NOMO-1 (cell line): ENCODE data around the gene SELENOK.
"Not testable (repeated sequence)": the region's sequence is repeated elsewhere in the genome, so short reads cannot be mapped to it uniquely, and the experiment has no call there.

Source experiments
- DNase-seq, 2 experiments: peaks; one replicate each; lab custom pipeline; 2025; ENCODE audit not compliant: unreplicated experiment in 2 of 2; lab: John Stamatoyannopoulos, UW

The SELENOK gene

DNA sequence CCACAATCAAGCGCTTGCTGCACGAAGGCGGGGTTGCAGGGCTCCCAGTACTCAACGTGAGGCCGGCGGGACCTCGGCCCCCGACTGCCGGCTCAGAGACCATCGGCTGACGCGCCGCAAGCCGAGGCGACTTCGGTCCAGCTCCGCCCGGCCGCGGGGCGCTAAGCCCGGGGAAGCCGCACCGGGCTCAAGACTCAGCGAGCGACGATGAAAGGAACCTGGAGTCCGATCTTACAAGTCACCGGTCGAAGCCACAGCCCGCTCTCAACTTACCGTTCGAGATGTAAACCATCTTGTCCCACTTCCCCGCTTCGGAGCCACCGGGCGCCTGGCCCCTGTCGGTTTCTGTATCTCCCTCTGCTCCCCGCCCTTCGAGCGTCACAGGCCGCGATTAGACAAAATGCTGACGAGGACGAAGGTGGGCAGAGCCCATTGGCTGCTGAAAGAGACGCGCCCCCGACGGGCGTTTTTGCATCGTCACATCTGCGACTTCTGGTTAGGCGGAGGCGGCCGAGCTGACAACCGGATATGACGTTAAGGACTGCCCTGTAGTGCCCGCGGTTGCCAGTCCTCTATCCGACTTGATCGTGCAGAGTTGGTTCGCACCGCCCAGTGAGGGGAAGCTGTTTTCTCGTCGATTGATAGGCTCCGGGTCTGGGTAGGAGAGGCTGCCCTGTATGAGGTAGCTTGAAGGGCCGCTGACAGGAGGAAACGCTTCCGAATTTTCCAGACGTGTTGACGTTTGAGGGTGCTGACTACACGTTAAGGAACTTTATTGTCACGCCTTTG is at the start of gene SELENOK:
SELENOK (minus strand) TSS at position 363 of the 789 bp plus-strand sequence.
- DNase-seq = peak; percentile 98 to 99

DNA sequence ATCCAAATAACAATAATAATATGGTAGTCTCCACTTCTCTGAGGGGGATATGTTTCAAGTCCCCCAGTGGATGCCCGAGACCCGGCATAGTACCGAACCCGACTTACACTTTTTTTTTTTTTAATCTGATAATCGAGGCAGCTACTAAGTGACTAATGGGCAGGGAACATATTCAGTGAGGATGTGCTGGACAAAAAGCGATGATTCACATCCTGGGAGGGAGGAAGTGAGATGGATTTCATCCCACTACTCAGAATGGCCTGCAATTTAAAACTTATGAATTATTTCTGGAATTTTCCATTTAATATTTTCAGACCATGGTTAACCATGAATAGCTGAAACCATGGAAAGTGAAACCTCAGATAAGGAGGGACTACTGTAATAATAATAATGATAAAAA is 49.5 kb upstream of the SELENOK start:
- no peak for DNase-seq

DNA sequence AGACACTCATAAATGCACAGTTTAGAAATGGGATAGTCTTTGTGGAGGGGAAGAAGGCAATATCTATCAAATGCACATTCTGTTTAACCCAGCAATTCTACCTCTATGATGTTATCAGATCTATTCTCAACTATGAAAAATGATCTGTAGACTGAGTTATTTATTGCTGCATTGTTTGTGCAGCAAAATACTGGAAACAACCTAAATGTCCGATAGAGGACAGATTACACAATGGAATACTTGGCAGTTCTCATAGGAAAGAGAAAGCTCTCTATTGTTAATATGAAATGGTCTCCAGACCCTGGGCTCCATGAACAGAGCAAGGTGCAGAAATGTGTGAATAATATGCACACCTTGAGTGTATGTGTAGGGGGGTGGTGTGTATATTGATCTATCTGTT is 49.0 kb upstream of the SELENOK start:
- DNase-seq = no peak

DNA sequence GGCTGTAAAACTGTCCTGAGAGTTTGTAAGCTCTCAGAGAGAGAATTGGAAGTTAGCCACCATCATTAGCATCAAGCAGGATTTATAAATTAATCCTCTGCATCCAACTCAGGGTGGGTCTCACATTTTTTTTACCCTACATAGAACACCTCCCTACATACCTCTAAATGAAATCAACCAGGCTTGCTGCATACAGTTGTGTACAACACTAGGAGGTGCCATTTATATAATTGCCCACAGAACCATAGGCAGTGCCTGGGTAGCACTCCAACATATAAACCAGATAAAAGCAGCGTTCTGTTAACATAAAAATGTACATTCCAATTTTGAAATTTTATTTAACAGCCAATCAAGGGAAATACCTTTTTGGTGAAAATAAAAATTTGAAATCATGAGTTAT is 48.2 kb upstream of the SELENOK start:
- no peak for DNase-seq

DNA sequence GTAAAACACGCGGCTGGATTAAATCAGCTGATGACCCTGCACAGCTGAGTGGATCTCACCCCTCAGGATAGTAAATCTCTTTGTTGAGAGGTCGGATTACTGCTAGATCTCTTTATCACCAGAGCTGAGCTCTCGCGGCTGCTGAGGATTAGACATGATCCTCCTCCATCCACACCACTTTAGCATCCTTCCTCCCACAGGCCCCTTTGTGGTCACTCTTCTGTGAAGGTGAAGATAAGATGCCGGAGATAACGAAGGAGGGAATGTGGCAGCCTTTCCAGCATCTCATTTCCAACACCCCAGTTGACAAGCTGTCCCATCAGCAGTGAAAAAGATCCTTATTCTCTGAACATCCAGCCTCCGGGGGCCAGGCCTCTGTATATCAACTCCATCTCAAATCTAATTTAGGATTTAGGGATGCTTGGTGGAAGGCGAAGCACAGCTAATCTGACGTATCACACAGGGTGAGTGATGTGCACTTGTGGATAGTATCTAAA is 47.5 kb upstream of the SELENOK start:
- no peak for DNase-seq

DNA sequence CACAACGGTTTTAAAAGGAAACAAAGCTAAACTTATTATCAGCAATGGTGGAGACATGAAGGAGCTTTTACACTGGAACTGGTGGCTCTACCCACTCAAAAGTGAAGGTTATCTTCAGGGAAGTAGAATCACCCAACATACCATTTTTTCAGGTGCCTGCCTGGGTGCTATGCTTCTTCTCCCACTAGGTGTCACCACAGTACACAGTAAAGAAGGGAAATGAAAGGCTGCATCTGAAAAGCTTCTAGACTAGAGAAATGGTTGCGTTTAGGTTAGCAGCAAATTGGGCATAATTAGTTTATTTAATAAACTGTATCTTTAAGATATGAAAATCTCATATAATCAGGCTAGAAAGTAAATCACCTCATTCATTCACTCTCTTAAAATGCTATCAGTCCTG is 47.0 kb upstream of the SELENOK start:
- peak in 1 of 2 experiments; percentile 54 for DNase-seq

DNA sequence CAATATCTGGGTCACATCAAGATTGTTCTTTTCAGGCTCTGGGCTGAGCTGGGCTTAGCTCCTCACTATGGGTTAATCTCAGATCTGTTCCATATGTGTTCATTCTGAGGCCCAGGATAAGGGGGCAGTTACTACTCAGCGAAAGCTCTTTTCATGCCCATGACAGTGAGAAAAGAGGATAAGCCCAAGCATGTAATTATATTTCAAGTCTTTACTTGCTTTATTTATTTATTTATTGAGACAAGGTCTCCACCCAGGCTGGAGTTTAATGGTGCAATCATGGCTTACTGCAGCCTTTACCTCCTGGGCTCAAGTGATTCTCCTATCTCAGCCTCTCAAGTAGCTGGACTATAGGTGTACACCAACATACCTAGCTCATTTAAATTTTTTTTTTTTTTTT is 44.7 kb upstream of the SELENOK start:
- DNase-seq = no peak

DNA sequence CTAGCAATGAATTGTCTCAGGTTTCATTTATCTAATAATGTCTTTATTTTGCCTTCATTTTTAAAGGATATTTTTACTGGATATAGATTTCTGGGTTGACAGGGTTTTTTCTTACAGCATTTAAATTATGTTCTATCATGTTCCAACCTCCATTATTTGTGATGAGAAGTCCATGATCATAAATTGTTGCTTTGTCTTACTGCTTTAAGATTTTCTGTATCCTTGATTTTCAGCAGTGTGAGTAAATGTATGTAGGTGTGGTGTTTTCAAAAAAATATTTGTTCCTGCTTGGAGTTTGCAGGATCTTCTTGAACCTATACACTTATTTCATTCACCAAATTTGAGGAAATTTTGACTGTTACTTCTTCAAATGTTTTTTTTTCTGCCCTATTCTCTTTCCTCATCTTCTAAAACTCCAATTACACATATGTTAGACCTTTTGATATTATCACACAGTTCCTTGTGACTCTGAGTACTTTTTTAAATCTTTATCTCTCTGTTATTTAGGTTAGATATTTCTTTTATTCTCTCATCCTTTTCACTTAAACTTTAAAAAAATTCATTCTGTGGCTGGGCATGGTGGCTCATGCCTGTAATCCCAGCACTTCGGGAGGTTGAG is 43.7 kb upstream of the SELENOK start:
- no peak for DNase-seq

DNA sequence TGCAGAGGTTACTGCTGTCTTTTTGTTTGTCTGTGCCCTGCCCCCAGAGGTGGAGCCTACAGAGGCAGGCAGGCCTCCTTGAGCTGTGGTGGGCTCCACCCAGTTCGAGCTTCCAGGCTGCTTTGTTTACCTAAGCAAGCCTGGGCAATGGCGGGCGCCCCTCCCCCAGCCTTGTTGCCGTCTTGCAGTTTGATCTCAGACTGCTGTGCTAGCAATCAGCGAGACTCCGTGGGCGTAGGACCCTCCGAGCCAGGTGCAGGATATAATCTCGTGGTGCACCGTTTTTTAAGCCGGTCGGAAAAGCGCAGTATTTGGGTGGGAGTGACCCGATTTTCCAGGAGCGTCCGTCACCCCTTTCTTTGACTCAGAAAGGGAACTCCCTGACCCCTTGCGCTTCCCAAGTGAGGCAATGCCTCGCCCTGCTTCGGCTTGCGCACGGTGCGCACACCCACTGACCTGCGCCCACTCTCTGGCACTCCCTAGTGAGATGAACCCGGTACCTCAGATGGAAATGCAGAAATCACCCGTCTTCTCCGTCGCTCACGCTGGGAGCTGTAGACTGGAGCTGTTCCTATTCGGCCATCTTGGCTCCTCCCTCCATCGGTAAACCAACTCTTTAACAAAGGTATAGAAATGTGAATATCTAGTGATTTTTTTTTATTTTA is 35.7 kb upstream of the SELENOK start:
- not testable (repeated sequence) for DNase-seq

DNA sequence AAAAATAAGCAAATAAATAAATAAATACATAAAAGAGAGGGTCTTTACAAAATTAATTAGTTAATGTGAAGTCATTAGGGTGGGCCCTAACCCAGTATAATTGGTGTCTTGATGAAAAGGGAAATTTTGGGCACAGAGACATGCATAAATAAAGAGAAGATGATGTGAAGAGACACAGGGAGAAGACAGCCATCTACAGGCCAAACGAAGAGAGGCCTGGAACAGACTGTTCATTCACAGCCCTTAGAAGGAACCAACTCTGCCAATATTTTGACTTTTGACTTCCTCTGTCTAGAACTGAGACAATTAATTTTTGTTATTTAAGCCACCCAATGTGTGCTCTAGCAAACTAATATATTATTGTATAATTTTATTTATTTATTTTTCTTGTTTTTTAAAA is 29.6 kb upstream of the SELENOK start:
- peak in 1 of 2 experiments; percentile 1 for DNase-seq

DNA sequence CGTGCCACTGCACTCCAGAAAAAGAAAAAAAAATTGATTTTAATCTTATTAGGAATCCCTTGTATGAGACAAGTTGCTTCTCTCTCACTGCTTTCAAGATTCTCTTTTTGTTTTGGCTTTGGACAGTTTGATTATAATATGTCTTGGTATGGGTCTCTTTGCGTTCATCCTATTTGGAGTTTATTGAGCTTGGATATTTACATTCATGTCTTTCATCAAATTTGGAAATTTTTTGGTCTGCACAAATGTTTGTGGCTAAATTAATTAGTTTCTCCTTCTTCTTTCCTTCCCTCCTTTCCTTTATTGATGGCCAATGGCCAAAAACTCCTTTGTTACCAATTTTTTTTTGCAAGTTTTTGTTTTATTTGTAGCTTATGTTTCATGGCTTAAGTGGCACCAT is 28.1 kb upstream of the SELENOK start:
- DNase-seq = no peak

DNA sequence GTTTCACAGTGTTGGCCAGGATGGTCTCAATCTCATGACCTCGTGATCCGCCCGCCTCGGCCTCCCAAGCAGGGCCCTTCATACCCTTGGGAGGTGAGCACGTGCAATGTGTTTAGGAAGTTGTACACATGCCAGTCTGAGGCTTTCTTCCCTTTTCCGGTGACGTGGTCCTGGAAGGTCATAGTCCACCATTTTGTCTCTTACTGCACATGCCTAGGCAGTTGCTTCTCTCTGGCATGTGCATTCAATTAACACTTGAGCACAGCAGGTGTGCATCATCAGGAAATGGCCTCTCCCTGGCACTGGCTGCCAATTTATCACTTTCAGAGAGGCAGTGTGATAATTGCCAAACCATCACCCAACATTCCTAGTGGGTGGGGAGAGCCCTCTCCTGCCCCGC is 21.7 kb upstream of the SELENOK start:
- DNase-seq = no peak

DNA sequence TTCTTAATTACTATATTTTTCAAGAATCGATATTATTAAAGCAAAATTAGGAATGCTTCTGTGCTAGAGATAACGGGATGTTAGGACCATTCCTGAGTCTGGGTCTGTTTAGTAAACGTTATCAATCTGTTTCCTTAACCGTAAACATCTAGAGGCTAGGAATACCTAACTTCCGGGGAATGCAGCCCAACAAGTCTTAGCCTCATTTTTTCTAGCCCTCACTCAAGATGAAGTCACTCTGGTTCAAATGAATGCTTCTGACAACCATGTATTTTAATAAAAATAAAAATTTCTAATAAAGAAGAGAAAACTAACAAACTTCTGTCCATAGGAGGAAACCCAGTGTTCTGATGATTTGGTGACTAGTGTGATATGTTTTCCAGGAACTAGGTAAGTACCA is 11.1 kb upstream of the SELENOK start:
- no peak for DNase-seq

DNA sequence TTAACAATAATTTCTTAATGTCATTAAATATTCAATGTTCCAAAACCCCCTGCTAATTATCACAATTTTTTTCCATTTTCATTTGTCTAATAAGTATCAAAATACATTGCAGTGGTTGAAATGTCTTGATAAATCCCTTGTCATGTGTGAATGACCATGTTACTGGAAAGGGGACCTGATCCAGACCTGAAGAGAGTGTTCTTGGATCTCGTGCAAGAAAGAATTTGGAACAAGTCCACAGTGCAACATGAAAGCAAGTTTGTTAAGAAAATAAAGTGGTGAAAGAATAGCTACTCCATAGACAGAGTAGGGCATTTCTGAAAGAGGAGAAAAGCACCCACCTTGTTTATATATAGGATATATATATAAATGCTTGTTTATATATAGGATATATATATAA is 10.4 kb upstream of the SELENOK start:
- DNase-seq = no peak

DNA sequence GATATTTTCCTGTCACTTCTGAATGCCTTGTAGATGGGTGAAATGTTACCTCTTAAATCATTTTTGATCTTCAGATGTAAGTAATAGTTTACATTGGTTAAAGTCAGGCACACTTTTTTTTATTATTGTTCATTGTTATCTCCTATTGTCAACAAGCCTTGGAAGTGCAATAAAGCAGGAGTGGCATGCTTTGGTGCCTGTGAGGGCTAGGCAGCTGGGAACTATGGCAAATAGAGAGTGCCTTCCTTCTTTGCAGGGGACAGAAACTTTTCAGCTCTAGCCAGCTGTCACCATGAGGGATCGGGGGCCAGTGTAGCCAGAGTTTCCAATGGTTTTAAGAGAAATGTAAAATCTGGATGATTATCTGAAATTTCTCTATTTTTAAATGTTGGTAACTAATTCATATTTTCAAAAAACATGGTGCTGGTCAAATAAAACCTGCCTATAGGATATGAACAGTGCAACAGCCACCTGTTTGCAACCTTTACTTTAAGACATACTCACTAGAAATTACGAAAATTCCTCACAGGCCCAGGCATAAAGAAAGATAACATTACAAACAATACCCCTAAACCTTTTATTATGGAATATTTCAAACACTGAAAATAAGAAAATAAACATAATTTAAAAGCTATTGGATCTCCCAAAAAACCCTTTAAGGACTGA is 9.1 kb upstream of the SELENOK start:
- DNase-seq = no peak

DNA sequence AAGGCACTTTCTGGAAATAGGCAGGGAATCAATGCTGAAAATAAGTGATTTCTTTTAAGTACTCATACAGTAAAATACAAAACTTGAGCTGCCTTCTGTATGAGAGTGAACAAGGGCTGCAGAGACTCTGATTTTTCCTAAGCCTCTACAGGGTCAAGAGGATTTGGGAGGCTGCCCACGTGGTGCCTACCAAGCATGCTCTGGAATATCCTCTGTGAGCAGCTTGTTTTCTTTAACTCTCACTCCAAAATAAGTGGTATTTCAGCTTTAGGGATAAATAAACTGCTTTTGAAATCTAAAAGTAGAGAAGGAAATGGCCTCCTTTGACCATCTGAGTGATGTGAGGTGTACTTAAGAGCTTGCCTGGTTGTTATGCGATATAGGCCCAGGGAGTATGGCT is 8.1 kb upstream of the SELENOK start:
- no peak for DNase-seq

DNA sequence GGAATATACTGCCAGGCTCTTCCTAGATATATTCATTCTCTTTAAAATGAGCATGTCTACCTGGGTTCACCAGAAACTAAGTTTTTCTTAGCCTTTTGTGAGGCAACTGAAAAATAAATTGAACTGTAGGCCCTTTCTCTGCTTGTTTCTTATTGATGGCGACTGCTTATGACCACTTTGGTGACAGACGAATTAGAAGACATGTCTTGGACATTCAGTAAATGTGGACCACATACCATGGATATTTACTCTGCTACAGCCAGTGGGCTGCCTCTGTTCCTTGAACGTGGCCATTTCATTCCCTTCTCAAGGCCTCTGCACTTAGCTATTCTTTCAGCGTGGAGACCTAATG is 603 bp upstream of the SELENOK start:
- DNase-seq = no peak

DNA sequence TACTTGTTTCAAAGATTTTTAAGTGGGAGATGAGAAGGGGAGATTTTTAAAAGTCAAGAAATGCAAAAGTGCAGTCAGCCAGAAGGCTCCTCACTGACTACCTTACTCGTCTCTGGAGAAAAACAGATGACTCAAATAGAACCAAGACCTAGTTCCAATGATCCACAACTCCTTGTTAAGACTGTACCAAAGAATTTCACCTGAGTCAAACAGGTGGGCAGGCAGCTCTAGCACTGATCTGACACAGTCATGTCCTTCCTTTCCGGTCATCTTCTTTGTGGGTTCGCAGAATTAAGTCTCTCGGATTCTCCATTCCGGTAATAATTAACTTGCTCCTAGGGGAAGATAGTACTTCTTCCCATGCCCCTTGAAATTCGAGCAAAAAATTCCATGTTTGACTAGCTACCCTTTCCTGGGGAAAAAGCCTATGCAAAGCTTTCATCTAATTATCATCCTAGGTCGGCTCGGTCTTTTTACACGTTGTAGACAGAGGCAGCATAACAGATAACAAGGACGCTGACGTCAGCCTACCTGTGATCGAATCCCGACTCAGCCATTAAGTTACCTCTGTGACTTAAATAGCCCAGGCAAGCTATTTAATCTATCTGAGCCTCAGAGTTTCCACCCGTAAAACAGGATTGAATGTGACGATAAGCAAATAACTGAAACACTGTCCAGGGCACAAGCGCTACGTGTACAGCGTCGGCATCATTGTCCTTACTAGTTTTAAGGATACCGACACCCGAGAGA is 758 bp downstream of the SELENOK start:
- DNase-seq = peak in 1 of 2 experiments; percentile 4

DNA sequence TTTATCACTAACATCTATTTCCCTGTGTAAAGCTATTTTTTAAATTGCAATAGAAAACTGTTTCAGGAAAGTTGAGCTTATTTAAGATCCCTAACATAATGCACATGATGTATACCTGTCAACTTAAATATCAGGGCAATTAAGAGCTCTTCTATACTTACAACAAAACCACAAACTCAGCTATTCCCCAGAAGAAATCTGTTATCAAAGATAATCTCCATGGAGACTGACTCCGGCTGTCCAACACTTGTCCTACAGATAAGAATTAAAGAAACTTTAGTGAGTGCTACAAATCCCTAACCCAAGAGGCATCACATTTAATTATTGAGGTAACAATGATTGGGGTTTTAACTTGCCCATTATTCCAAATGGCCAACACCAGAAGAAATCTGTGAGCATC is 3.4 kb downstream of the SELENOK start:
- no peak for DNase-seq

DNA sequence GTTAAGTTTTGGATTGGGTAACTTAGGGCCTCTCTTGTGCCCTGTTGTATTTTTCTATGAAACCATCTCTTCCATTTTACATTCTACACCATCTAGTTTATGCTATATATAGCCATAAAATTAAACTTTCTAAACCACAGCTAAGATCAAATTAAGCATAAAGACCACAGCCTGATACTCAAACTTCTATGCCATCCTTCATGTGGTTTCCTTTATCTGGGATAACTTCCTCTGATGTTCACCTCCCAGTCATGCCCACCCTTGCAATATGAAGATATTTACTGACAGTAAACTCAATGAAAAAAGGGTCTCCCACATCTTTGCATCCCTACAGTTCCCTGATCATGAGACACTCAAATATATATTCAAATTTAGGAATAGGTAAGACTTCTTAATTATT is 4.2 kb downstream of the SELENOK start:
- no peak for DNase-seq

DNA sequence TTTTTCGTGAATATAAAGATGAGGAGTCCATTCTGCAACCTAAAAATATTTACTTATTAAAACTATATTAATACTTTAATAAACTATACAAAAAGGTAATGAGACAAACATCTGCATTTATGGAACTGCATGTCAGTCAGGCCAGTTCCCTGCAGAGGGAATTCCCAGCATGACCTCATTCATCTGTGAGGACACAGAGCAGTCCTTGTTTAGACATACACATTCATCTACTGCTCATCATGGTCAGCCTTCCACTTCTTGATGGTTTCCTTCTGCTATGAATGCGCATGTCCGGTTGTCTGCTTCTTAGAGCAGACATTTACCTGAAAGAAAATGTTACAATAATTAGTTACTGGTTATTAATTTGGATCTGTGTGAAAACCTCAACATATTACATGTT is 6.4 kb downstream of the SELENOK start:
- no peak for DNase-seq
